Midbrain (tissue), 1 donor: Measurements from ENCODE around the gene LRRC1.

Experiments
- DNase-seq: peaks from one replicate; lab custom pipeline; 2025; lab: John Stamatoyannopoulos, UW

Gene LRRC1

DNA sequence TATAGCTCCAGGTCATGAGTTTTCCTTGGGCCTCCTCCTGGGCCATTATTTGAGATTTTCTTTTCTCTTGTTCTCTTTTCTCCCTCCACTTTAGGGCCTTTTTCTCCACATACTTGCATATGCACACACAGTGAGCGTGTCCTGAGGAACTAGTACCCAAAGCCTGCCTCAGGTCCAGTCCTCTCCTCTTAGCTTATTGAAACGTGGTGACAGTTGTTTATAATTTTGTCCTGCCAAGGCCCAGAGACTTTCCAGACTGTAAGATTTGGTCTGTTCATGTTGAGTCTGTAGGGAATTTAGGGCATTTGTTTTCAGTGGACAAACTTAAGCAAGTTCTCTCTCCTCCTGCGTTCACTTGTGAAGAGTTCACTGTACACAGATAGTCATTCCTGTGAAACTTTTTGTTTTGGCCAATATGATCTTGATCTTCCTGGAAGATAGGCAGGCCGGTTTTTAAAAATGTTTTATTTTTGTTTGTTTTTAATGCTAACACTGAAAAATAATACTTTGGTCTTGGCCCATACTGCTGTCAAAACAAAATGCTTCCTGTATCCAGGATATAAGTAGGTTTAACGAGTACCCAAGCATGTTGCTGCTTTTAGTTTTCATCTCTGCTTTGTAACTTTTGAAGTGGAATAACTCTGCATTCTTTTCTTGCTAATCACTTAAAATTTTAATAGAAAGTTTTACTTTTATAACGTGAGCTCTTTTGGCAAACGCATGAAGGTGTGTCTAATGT is 20.7 kb downstream of the LRRC1 start:
- no peak for DNase-seq

DNA sequence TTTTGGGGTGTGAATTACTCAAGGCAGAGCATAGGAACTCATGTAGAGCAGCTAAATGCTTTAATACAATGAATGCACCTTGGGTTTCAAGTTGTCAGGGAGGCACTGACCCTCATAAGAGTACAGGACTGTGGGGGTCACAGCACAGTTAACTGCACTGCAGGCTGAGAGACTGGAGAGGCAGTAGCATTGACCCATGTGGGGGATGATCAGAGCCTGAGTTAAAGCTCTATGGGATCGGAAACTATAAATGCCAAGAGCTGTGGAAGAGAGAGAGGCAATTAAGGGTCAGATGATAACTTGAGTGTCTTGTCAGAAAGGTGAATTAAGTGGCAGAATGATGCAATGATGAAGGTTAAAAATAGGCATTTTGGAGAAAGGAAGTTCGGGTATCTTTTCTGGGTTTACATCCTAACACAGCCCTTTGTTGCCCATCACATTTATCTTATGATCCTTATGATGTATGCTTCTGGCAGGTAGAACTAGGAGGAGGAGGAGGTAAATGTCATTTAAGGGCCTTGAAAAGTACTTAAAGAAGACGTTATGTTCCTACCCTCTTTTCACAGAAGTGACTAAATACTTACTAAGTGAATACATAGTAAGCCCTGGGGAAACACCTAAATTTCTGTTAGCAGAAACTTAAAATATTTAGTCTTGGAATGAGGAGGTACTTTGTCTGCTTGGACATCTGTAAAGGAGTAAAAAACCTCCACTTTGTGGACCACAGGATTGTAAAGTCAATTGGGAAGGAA is 24.2 kb downstream of the LRRC1 start:
- no peak for DNase-seq

DNA sequence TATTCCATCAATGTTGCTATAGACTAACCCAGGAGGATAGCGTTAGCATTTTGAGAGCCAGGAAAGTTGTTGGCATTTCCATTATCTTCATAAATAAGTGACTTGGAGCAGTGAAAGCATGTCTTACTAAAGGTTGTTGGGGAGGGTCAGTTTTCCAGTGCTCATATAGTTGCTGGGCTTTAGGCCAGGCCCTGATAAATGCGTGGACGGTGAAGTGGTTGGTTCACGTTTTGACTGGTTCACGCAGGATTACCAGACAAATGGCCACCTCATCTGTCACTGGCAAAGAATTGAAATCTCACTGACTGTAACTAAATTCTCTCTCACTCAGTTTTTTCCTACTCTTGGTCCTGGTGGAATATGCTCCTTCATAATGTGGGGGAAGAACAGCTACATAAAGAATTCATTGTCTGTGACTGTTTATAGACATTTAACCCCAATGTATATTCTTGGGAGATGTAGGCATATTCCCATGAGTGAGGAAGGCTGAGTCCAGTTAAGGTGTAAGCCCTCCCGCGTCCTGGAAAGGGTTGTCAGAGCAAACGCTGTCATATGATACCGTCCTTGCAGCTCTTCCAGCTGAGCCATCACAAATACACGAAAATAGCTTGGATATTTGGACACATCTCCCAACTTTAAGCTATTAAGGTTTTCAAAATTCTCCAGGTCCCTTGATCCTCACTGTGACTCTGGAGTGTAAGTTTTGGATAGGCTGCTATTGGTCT is 27.8 kb downstream of the LRRC1 start:
- DNase-seq, result no peak

DNA sequence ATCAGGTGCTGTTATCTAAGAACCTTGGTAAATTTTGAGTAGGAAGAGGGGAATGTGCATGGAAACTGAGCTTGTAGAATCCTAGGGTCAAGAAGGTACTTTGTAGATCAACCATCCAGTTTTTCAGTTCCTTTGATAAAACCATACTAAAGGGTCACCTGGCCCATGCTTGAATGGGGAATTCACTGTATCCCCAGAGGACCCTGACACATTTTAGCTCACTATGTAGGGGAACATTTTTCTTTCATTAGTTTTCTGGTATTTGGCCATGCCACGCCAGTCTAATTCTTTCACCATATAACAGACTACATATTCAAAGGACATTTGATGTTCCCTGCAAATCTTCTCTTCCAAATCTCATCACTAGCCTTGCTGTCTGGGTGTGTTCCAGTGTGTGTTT is 29.9 kb downstream of the LRRC1 start:
- DNase-seq, result no peak

DNA sequence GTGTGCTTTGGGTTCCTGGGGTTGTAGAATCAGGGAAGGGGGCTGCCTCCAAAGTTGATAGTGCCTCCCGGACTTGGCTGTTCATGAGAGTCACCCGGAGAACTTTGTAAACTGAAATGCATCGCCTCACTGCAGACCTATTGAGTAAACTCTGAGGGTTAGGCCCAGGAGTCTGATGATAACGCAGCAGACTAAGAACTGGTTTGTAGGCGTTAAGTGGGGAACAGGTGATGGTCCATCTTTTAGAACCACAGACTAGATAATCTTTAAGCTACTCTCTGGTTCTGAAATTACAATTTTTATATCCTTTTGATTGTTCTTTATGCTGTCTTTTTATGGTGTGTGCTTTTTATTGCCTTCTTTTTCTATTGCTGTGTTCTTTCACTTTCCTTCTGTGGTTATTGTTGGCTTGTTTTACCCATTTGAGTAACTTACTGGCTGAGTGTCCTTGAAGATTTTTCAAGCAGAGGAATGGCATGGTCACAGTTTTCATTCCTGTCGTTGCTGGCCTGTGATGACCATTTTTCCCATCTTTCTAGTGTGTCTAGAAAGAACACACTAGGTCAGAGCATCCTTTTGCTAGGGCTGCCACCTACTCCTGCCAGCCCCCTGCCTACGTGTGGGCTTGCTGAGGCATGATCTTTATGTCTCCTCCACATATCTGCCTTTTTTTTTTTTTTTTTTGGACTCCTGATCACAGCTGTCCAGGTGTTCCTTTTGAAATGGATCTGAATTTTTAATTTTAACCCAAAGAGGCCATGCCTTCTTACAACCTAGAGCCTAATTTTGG is 30.9 kb downstream of the LRRC1 start:
- no peak for DNase-seq

DNA sequence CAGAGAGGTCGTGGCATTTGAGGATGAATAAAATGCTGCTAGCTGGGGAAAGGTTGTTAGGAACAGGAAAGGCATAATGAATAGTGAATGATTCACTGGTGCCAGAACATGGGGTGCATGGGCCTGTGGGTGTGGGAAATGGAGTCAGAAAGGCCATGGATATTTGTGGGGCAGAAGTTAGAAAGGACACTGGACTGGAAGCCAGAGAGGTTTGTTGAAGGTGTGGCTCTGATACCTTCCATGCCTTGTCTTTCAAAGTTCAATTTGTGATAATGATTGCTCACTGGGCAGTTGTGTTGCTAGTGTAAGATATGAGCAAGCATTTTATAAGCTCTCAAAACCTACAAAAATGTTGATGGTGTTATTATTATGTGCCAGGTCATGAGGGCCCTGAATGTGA is 32.7 kb downstream of the LRRC1 start:
- no peak for DNase-seq

DNA sequence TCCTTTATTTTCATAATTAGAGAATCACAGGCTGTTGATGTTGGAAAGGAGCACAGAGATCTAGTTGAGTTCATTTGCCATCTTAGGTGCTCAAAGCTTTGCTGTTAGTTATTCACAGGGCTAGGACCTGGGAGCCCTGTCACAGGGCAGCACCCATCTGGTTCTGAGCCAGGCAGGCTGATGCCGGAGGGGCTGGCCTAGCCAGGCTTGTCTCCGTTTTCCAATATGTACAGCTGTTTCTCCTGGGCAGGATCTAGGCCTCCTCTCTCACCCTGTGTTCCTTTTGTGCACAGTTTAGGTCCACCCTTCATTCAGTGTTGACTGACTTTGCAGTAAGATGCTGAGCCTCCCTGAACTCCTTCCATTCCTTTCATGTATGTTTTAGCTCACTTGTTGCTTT is 33.4 kb downstream of the LRRC1 start:
- no peak for DNase-seq

DNA sequence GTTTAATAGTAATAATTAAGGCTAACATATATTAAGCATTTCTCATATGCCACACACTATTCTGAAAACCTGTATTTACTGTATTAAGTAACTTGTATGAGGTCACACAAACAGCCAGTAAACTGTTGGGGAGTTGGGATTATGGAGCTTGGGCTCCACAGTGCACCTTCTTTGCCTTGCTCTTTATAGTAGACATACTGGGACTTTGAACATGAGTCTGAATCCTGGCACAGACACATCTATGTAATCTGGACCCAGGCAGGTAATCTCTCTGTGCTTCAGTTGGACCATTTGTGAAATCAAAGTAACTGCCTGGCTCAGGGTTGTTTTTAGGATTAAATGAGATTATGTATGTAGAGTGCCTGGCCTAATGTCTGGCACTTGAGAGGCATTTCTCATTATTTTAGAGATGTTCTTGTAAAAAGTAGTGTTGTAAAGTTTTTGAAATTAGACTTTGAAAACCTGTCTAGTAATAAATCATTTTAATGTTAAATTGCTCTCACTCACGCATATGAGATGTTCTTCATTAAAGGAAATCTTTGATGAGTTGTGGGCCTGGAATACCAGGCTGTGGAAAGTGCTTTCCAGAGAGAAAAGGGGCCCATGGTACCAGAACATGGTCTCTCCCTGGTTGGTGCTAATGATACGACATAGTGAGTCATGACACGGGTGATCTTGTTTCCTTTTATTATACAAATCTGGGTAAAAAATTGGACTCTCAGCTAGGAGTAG is 34.3 kb downstream of the LRRC1 start:
- DNase-seq, result no peak

DNA sequence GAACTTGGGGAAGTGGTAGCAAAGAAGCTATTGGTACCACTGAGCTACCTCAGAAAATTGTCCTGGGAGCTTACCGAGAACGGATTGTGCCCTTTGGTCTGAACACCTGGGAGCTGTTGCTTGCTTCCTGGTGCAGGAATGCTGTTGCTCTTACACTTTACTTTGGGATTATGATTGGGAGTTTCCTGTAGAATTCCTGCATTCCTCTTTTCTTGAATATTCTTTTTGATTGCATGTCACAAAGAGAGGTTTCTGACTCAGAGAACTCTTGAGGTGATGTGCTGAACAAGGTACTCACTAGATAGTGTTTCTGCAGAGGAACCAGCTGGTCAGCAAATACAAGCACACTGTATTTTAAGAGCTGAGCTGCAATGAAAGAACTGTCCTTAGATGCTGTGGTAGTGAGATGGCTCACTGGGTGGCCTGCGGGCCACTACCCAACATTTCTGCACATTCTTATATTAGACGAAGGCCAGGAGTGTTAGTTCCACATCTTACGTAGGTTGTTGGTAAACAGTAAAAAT is 35.0 kb downstream of the LRRC1 start:
- no peak for DNase-seq

DNA sequence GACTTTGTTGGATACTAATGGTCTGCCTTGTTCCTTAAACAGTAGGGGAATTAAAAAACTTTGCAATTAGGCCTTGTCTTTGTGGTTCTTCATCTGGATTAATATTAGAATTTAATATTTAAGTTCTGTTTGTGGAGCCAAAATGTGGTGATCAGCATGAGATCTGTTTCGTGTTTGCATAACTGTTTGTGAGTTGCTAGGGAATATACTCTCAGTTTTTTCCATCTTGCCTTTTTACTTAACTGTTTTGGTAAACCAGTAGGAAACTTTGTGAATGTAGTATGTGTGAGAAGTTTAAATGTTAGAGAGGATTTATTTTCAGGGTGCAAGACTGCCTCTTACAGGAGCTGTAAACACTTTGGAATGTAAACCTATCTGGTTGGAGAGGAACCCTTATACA is 35.6 kb downstream of the LRRC1 start:
- no peak for DNase-seq

DNA sequence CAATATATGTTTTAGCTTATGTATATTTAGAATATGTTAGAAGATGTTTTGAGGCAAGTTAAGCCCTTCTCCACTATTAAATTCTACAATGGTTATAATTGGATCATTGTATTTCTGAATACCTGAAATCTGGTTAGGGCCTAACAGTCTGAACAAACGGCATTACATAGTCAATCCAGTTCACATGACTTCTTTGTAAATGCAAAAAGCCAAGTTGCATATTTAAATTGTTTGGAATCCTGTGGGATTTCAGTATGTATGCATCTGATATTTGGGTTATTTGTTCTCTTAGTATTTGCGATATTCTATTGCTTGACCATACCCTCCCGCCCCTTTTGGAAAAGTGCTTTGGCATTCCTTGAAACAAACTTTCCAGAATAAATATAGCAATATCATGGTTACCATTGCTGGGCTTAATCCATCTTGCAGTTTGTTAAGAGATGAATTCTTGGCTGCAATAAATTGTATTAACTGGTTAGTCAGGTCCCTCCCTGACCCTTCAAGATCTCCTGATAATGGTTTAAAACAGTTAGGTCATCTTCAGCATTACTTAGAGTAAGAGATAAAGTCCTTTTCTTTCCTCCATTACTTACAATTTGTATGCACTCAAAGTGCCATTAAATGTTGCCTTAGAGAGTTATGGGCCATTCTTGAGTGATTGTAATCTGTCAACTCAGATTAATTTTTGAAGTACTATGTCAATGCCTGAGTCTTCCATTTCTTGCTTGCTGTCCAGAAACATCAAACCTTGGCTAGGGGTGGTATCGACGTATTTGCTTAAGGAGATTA is 36.5 kb downstream of the LRRC1 start:
- DNase-seq, result no peak

DNA sequence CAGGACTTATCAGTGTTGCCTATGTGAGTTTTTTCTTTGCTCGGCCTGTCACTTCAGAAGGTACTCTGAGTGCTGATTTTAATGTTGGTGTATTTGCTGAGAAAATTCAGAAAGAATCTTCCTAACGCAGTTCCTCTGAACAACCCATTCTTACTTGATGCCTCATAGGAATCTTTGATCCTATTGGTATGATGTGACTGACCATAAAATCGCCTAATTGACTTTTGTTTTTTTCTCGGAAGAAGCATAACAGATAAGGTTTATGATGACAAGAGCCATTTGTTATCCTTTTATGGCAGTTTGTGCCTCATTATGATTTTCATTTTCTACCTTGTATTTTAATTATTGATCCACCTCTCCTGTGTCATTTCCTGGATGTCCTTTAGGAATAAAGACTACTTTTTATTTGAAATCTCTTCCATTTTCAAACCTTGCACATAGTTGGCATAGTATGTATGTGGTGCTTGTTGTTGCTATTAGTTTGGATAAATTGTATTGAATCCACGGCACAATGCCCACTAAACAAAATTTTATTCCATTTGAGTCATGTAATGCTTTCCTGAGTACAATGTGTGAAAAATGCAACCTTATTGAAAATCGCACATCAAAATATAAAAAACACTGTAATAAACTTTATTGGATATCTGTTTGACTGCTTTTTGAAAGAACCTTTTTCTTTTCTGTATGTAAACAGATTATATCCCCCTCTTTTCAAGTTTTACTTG is 37.3 kb downstream of the LRRC1 start:
- DNase-seq, result no peak

DNA sequence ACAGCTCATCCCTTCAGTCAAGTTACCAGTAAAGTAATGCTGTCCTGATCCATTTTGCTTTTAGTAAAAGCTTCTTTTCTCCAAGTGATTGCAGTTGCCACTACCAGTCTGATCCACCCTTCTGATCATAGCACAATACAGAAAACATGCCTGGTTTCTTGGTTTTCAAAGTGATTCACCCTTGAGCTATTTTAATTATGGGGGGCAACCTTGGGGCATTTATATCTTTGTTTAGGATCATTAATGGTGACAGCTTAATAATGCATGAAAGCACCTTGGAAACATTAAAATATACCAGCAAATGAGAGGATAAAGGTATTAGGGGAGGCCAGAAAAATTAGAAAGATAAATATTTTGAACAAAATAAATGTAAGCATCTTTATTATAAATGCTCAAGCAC is 38.4 kb downstream of the LRRC1 start:
- DNase-seq, result no peak

DNA sequence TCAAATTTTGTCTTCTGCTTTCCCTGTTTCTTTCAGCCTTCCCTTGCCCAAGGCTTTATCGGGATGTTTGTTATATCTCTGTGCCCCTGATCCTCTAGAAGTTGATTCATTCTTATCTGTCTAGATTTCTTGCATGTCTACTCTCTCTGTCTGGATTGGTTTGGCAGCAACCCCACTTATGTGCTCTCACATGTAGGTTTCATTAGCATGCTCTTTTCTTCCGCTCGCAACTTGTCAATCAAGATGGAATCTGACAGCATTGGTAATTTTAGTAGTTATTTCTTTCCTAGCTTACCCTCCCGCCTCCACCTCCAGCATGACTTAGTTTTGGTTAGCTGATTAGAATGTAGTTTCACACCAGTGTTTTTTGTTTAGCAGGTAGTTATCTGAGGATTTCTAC is 39.3 kb downstream of the LRRC1 start:
- no peak for DNase-seq

DNA sequence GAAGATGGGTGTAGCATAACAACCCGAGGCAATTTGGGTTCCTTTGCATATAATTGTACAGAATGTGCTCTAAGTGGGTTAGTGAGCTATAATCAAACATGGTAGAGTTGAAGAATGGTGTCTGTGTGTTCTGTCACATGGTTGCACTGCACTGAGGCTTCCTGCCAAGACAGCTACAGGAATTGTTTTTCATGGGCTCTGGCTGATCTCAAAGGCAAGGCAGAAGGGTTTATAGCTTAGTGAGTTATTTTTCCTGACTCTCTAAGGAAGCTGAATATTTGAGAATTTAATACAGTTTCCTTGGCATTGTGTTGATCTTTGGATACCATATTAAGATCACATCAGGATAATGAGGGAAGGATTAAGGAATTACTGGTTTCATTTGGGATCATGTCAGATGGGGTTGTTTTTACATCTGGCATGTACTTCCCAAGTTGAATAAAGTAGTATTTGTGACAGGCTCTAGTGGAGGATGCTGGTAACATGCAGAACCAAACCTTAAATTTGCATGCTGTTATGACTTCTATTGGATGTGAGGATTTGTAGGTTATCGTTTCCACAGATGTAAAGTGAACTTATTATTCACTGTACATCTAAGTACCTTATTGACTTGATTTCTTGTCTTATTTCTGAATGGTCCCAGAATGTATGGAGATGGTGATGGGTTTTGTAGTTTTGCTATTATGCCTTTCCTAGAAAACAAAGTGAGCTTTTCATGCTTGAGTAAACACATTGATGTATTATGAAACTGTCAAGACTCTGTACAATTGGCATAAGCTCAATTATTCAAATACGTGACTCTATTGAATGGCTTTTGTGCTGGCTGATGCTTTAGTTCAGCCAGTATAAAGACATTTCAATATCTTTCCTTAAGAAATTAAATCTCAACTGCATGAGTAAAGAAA is 43.3 kb downstream of the LRRC1 start:
- DNase-seq, result peak; percentile 86

DNA sequence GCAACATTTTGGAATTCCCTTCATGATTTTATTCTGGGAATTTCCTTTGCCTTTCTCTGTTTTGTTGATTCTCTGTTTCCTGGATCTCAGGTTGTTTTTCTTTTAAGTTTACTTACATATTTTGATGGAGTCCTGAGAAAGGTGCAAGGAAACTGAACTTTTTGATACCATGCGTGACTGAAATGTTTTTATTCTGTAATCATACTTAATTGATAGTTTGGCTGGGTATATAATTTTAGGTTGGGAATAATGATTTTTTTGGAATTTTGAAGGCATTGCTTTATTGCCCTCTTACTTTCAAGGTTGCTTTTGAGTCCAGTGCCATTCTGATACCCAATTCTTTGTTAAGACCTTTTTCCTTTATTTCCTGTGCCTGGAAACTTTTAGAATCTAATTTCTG is 45.2 kb downstream of the LRRC1 start:
- no peak for DNase-seq

DNA sequence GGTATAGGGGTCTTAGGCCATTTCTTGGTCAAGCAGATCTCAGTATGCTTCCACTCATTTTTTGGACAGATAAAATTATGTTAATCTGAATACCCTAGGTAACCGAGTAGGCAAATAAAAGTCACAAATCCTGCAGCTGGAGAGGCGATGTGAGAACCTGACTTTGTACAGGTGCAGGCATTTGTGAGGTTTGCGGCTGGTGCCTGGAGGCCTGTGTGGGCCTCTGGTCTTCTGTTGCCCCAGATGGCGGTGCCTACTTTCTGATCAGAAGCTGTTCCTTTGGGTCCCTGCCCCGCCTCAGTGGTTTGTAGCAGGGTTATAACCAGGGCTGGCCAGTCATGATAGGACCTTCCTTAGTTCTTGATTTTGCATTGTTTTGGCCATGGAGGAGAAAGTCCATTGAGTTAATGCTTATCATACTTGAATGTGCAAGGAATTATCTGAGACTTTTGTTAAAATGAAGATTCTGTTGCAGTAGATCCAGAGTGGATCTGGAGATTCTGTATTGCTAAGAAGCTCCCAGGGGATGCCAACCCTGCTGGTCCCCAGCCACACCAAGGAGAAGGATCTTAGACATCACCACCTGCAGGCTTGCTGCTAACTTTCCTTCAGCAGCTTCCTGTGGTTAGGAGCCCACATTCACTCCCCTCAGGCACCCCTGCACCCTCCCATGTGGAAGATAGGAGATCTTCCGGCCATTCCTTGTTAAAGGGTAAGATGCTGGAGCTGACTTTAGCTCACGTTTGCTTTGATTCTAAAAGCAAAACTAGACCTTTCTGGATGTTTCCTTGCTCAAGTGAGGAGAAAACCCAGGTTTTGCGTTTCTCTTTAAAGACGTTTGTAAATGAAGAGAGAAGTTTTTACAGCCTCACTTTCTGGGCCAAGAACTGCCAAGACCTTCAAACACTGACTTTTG is 50.7 kb downstream of the LRRC1 start:
- no peak for DNase-seq

DNA sequence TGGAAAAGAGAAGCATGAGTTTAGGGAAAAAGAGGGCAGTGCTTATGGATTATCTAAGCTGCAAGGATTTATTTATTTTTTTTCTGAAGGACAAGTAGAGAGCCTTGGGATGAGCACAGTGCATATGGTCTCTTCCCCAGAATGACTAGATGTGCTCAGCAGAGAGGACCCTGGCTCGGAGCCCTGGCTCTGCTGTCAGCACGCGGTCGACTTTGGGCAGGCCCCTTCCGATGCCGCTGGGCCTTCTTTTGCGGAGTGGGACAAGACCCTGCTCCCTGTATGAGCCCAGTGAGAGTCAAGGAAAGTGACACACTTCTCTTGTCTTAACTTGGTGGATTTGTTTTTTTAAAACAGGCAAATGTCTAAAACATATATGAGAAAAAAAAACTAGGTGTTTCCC is 51.4 kb downstream of the LRRC1 start:
- no peak for DNase-seq
